DOHH2 (cell line): ENCODE measurements around the gene PHF14.

ENCODE experiments used
- CTCF ChIP-seq: fragments of 200-600 bp; sonication (generic); IDR thresholded peaks from one replicate; pipeline ENCODE4 v1.5.1; 2014; ENCODE audit warnings: antibody characterized with exemption, mild to moderate bottlenecking, low read depth, low read length; ENCODE audit not compliant: poor library complexity, severe bottlenecking
- EZH2phosphoT487 ChIP-seq: fragments of 200-600 bp; sonication (generic); IDR thresholded peaks from 2 replicates; pipeline ENCODE4 v1.6.1; 2017; ENCODE audit warnings: borderline replicate concordance, mild to moderate bottlenecking, antibody characterized with exemption, low read length, moderate library complexity, mixed read lengths

- no peak for TF ChIP-seq CTCF
- no peak for TF ChIP-seq EZH2phosphoT487
Observed at GRCh38 chr7:10952588-10952987, 21.1 kb upstream of the PHF14 start.
